ENCODE measurements around the gene MTHFD1L.

Gene MTHFD1L

DNA sequence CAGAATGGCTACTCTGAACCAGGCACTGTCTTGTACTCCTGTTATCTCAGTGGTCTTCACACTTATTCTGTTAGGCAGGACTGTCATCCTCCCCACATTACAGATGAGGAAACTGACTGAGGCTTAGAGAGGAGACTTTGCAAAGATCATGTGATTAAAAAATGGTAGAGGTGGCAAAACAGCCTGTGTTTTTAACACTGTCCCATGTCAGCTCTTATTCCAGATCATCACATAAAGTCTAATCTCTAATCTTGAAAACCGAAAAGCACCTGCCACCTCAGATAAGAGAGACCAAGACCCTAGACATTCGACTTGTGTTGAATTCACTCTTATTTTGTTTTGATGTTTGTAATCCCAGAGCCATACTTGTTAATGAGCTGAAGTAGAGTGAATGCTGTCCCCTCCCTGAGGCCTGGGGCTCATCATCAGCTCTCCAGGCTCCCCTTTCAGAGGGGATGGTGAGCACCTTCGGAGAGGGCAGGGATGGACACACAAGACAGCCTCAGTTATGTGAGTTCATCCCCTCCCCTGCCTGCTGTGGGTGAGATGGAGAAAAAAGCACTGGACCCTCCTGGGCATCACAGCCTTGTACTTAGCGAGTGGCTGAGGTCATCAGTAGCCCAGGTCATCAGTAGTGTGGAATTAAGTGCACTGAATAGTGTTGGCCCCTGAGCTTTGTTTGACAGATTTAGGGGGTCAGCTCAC is 30.6 kb downstream of the MTHFD1L start:
- H3K27ac ChIP-seq (ENCODE audit: low read length), result no peak overlapping the region
- no peak overlapping the region for H3K9ac ChIP-seq (ENCODE audit: low read depth, low read length)
- DNase-seq, result no peak
- H3K27me3 ChIP-seq (ENCODE audit: insufficient read depth, low read length, poor library complexity), result no peaks in the 10 kb centered on the region
- H3K79me2 ChIP-seq (ENCODE audit: insufficient read depth, low read length), result peaks cover 5% of the 10 kb centered on the region; the same call in 1 of the 2 replicates
- TF ChIP-seq, protein P1, sequence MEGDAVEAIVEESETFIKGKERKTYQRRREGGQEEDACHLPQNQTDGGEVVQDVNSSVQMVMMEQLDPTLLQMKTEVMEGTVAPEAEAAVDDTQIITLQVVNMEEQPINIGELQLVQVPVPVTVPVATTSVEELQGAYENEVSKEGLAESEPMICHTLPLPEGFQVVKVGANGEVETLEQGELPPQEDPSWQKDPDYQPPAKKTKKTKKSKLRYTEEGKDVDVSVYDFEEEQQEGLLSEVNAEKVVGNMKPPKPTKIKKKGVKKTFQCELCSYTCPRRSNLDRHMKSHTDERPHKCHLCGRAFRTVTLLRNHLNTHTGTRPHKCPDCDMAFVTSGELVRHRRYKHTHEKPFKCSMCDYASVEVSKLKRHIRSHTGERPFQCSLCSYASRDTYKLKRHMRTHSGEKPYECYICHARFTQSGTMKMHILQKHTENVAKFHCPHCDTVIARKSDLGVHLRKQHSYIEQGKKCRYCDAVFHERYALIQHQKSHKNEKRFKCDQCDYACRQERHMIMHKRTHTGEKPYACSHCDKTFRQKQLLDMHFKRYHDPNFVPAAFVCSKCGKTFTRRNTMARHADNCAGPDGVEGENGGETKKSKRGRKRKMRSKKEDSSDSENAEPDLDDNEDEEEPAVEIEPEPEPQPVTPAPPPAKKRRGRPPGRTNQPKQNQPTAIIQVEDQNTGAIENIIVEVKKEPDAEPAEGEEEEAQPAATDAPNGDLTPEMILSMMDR (IDR thresholded peaks at IDR 0.05; ENCODE audit: borderline replicate concordance, extremely low read depth, low read length, poor library complexity, severe bottlenecking), result no peak
- TF ChIP-seq EZH2 (IDR thresholded peaks at IDR 0.05; ENCODE audit: borderline replicate concordance, low read depth, low read length, severe bottlenecking), result no peak
- H3K36me3 ChIP-seq (ENCODE audit: insufficient read depth, low read length), result peaks cover 61% of the 10 kb centered on the region
- H4K20me1 ChIP-seq (ENCODE audit: insufficient read depth, low read length), result peaks cover 32% of the 10 kb centered on the region
- ATAC-seq (ENCODE audit: insufficient read depth, low read depth), result no peak
- H2AFZ ChIP-seq (ENCODE audit: low read depth, low read length), result no peak overlapping the region
- H3K4me3 ChIP-seq (ENCODE audit: low read depth in 1 of 2, low read length in 2 of 2), result no peak overlapping the region
- no peaks in the 10 kb centered on the region for H3K9me3 ChIP-seq (ENCODE audit: insufficient read depth, low read length, severe bottlenecking)
- no peak overlapping the region for H3K4me2 ChIP-seq (ENCODE audit: insufficient read depth, low read length)
- no peaks in the 10 kb centered on the region for H3K4me1 ChIP-seq (ENCODE audit: insufficient read depth, low read length)

DNA sequence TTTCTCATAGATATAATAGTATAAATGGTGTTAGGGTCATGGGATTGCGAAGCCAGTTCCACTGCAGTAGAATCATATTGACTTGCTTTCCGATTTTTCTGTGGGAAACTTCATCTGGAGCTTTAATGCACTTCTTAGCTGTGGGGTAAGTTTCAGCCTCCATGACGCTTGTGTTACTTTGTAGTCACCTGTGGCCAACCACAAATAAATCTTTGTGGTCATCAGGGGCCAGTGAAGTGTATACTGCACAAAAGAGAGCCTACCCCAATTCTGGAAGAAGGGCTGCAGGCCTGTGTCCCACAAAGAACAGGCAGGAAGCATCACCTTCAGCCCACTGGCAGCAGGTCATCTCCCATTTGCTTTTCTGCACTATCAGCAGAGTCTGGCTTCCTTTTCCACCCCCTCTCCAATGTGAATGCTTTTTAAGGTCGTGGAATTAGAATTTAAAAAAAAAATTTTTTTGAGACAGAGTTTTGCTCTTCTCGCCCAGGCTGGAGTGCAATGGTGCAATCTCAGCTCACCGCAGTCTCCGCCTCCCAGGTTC is 32.0 kb downstream of the MTHFD1L start:
- H3K9me3 ChIP-seq (ENCODE audit: insufficient read depth, low read length, severe bottlenecking), result no peaks in the 10 kb centered on the region
- H3K4me2 ChIP-seq (ENCODE audit: insufficient read depth, low read length), result no peak overlapping the region
- no peak for DNase-seq
- H3K9ac ChIP-seq (ENCODE audit: low read depth, low read length), result no peak overlapping the region
- peaks cover 28% of the 10 kb centered on the region for H4K20me1 ChIP-seq (ENCODE audit: insufficient read depth, low read length)
- H3K4me1 ChIP-seq (ENCODE audit: insufficient read depth, low read length), result no peaks in the 10 kb centered on the region
- H3K36me3 ChIP-seq (ENCODE audit: insufficient read depth, low read length), result peaks cover 57% of the 10 kb centered on the region
- no peak overlapping the region for H3K4me3 ChIP-seq (ENCODE audit: low read depth in 1 of 2, low read length in 2 of 2)
- no peak for ATAC-seq (ENCODE audit: insufficient read depth, low read depth)
- TF ChIP-seq EZH2 (IDR thresholded peaks at IDR 0.05; ENCODE audit: borderline replicate concordance, low read depth, low read length, severe bottlenecking), result no peak
- TF ChIP-seq, protein P1 (IDR thresholded peaks at IDR 0.05; ENCODE audit: borderline replicate concordance, extremely low read depth, low read length, poor library complexity, severe bottlenecking), result no peak
- H3K27ac ChIP-seq (ENCODE audit: low read length), result no peak overlapping the region
- peaks cover 4% of the 10 kb centered on the region; the same call in 1 of the 2 replicates for H3K79me2 ChIP-seq (ENCODE audit: insufficient read depth, low read length)
- no peak overlapping the region for H2AFZ ChIP-seq (ENCODE audit: low read depth, low read length)
- H3K27me3 ChIP-seq (ENCODE audit: insufficient read depth, low read length, poor library complexity), result no peaks in the 10 kb centered on the region

DNA sequence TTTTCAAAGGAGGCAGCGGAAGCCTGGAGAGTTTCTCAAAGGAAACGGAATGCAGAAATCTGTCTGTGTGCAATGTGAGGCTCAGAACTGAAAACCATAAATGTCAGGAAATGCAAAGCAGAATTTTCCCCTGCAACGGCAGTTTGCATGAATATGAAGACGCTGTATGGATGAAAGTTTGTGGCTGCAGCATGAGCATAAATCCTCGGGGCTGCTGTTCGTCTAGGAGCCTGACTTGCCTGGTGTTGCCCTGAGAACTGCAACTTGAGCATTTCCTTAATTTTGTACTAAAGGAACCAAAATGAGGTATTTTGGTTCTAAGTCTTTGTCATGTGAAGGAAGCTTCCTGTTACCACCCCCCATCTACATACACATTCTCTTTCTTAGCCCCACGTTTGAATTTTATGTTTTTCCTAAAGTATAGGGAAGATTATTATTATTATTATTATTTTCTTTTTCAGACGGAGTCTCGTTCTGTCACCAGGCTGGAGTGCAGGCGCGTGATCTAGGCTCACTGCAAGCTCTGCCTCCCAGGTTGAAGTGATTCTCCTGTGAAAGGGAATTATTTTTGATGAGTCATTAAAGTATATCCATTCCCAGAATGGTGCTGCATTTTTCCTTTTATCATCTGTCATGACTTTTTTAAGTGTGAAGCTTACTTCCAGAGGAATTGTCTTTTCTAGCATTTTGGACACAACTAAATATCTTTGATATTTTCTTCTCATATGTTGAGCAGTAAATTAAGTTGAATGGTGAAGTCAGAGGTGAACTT is 33.1 kb downstream of the MTHFD1L start:
- peaks cover 50% of the 10 kb centered on the region for H3K36me3 ChIP-seq (ENCODE audit: insufficient read depth, low read length)
- no peak overlapping the region for H3K4me2 ChIP-seq (ENCODE audit: insufficient read depth, low read length)
- H3K9ac ChIP-seq (ENCODE audit: low read depth, low read length), result no peak overlapping the region
- no peaks in the 10 kb centered on the region for H3K9me3 ChIP-seq (ENCODE audit: insufficient read depth, low read length, severe bottlenecking)
- no peak for DNase-seq
- H3K27ac ChIP-seq (ENCODE audit: low read length), result no peak overlapping the region
- TF ChIP-seq, protein P1 (IDR thresholded peaks at IDR 0.05; ENCODE audit: borderline replicate concordance, extremely low read depth, low read length, poor library complexity, severe bottlenecking), result no peak
- no peak for TF ChIP-seq EZH2 (IDR thresholded peaks at IDR 0.05; ENCODE audit: borderline replicate concordance, low read depth, low read length, severe bottlenecking)
- no peaks in the 10 kb centered on the region for H3K27me3 ChIP-seq (ENCODE audit: insufficient read depth, low read length, poor library complexity)
- H4K20me1 ChIP-seq (ENCODE audit: insufficient read depth, low read length), result peaks cover 20% of the 10 kb centered on the region; the same call in 1 of the 2 replicates
- H3K4me1 ChIP-seq (ENCODE audit: insufficient read depth, low read length), result no peaks in the 10 kb centered on the region
- H2AFZ ChIP-seq (ENCODE audit: low read depth, low read length), result no peak overlapping the region
- no peak overlapping the region for H3K4me3 ChIP-seq (ENCODE audit: low read depth in 1 of 2, low read length in 2 of 2)
- no peak for ATAC-seq (ENCODE audit: insufficient read depth, low read depth)
- H3K79me2 ChIP-seq (ENCODE audit: insufficient read depth, low read length), result peaks cover 4% of the 10 kb centered on the region; the same call in 1 of the 2 replicates

All from DND-41 (cell line).